GM23248 (cell line): Measurements from ENCODE around the gene GCC2. TPM values are rescaled to one million over a fixed set of nuclear protein-coding genes. Genes with fewer than 3 reads are reported as not detected.

Experiments used
- DNase-seq: peaks from one replicate; pipeline ENCODE4 v3.0.0-alpha.2; 2015
- H2AFZ ChIP-seq: fragments of 200-600 bp; sonication (generic); 2 replicates; pipeline ENCODE4 v1.6.1; 2016; ENCODE audit warnings: antibody characterized with exemption
- H3F3A ChIP-seq: fragments of 200-600 bp; sonication (generic); 2 replicates; pipeline ENCODE4 v1.6.1; 2016; ENCODE audit warnings: mild to moderate bottlenecking, antibody characterized with exemption, mixed run types; ENCODE audit not compliant: insufficient read depth
- H3K27ac ChIP-seq: fragments of 200-600 bp; sonication (generic); 2 replicates; pipeline ENCODE4 v1.5.1; 2016; ENCODE audit warnings: mild to moderate bottlenecking
- H3K27me3 ChIP-seq: fragments of 200-600 bp; sonication (generic); replicated peaks from 2 replicates; pipeline ENCODE4 v1.6.1; 2016; ENCODE audit warnings: mild to moderate bottlenecking; ENCODE audit not compliant: insufficient read depth
- H3K36me3 ChIP-seq: fragments of 200-600 bp; sonication (generic); 2 replicates; pipeline ENCODE4 v1.6.1; 2016; ENCODE audit warnings: low read depth, mild to moderate bottlenecking
- H3K4me1 ChIP-seq: fragments of 200-600 bp; sonication (generic); 2 replicates; pipeline ENCODE4 v1.6.1; 2016; ENCODE audit warnings: mild to moderate bottlenecking; ENCODE audit not compliant: insufficient read depth
- H3K4me2 ChIP-seq: fragments of 200-600 bp; sonication (generic); one replicate; pipeline ENCODE4 v1.6.1; 2016; ENCODE audit warnings: mild to moderate bottlenecking; ENCODE audit not compliant: unreplicated experiment
- H3K4me3 ChIP-seq: fragments of 200-600 bp; sonication (generic); 2 replicates; pipeline ENCODE4 v1.5.1; 2016; ENCODE audit warnings: mild to moderate bottlenecking
- H3K79me2 ChIP-seq: fragments of 200-600 bp; sonication (generic); 2 replicates; pipeline ENCODE4 v1.6.1; 2016; ENCODE audit warnings: mild to moderate bottlenecking; ENCODE audit not compliant: insufficient read depth
- H3K9ac ChIP-seq: fragments of 200-600 bp; sonication (generic); 2 replicates; pipeline ENCODE4 v1.6.1; 2016; ENCODE audit warnings: mild to moderate bottlenecking
- H3K9me2 ChIP-seq: fragments of 200-600 bp; sonication (generic); 2 replicates; pipeline ENCODE4 v1.6.1; 2016; ENCODE audit warnings: mixed run types, mild to moderate bottlenecking, moderate library complexity; ENCODE audit not compliant: insufficient read depth
- H3K9me3 ChIP-seq: fragments of 200-600 bp; sonication (generic); one replicate; pipeline ENCODE4 v1.6.1; 2017; ENCODE audit warnings: low read depth
- H4K20me1 ChIP-seq: fragments of 200-600 bp; sonication (generic); 2 replicates; pipeline ENCODE4 v1.6.0; 2016; ENCODE audit not compliant: insufficient read depth
- EZH2 ChIP-seq: fragments of 200-600 bp; sonication (generic); IDR thresholded peaks from 2 replicates; pipeline ENCODE4 v1.6.1; 2018; ENCODE audit warnings: antibody characterized with exemption, mild to moderate bottlenecking; ENCODE audit not compliant: insufficient read depth, poor library complexity, severe bottlenecking
- EZH2phosphoT487 ChIP-seq: fragments of 200-600 bp; sonication (generic); IDR thresholded peaks from 2 replicates; pipeline ENCODE4 v1.6.1; 2018; ENCODE audit warnings: antibody characterized with exemption, moderate library complexity, mild to moderate bottlenecking, low read depth; ENCODE audit not compliant: insufficient read depth
- WGBS, 2 experiments: methylation state at CpG; one replicate each; pipeline ENCODE4 v1.1.6; 2015 to 2017; ENCODE audit warnings: low lambda C conversion rate in 2 of 2, low coverage in 1 of 2; ENCODE audit errors: missing lambda C conversion rate in 2 of 2; 5-methylcytosine and 5-hydroxymethylcytosine counted together
- in situ Hi-C: fragments of 300-500 bp; cut with MboI; formaldehyde crosslinking; loops from 2 replicates; pipeline ENCODE4 v1.15.0; 2020
- polyA plus RNA-seq: library from polyadenylated mRNA; unstranded; fragments of >200 nt; fragmentation: Nextera tagmentation; extraction: Ambion mirVana; gene quantifications from 2 replicates; pipeline ENCODE4 v1.2.1, GENCODE V29; 2016
- total RNA-seq: library from RNA; depleted of rRNA; stranded (reverse); fragments of >200 nt; shearing (Covaris generic); gene quantifications from 2 replicates; pipeline ENCODE4 v1.2.3, GENCODE V29; 2014

Gene GCC2
- total and polyA plus RNA-seq, 2 experiments from 2014 or later, result 21.7 to 53.1 TPM

- no peak overlapping the region for H3K4me3 ChIP-seq
- no peaks in the 10 kb centered on the region for H3K9me3 ChIP-seq
- no peaks in the 10 kb centered on the region for H3K27me3 ChIP-seq
- H3K4me2 ChIP-seq, result no peak overlapping the region
- H3K9ac ChIP-seq, result no peak overlapping the region
- in situ Hi-C loops, result no loop called here
- no peaks in the 10 kb centered on the region for H3K9me2 ChIP-seq
- no peak overlapping the region for H2AFZ ChIP-seq
- H3K27ac ChIP-seq, result no peak overlapping the region
- no peaks in the 10 kb centered on the region for H3K36me3 ChIP-seq
- H3F3A ChIP-seq, result peaks cover 20% of the 10 kb centered on the region
- no peaks in the 10 kb centered on the region for H4K20me1 ChIP-seq
- 77 to 78% methylated on average over 2 of the region's 2 CpGs for WGBS, 2 experiments
- no peaks in the 10 kb centered on the region for H3K79me2 ChIP-seq
- no peak for DNase-seq
- TF ChIP-seq EZH2phosphoT487 (no peak), EZH2 (no peak)
- H3K4me1 ChIP-seq, result peaks cover 20% of the 10 kb centered on the region
Observed at GRCh38 chr2:108417254-108417653, 31.8 kb upstream of the GCC2 start.

GRCh38 chr2:108418416-108418815, 30.6 kb upstream of the GCC2 start:
- H3K36me3 ChIP-seq, result no peaks in the 10 kb centered on the region
- H3K9ac ChIP-seq, result no peak overlapping the region
- H3K27ac ChIP-seq, result no peak overlapping the region
- peaks cover 16% of the 10 kb centered on the region for H3F3A ChIP-seq
- in situ Hi-C loops, result no loop called here
- 54% methylated on average over 4 of the region's 4 CpGs for WGBS, 2 experiments
- peaks cover 16% of the 10 kb centered on the region for H3K4me1 ChIP-seq
- no peak overlapping the region for H2AFZ ChIP-seq
- no peak overlapping the region for H3K4me3 ChIP-seq
- no peaks in the 10 kb centered on the region for H3K9me2 ChIP-seq
- H3K4me2 ChIP-seq, result no peak overlapping the region
- H3K27me3 ChIP-seq, result no peaks in the 10 kb centered on the region
- no peak for TF ChIP-seq EZH2
- no peak for TF ChIP-seq EZH2phosphoT487
- no peak for DNase-seq
- H3K79me2 ChIP-seq, result no peaks in the 10 kb centered on the region
- H3K9me3 ChIP-seq, result no peaks in the 10 kb centered on the region
- H4K20me1 ChIP-seq, result no peaks in the 10 kb centered on the region

- Histone ChIP-seq H3K4me1 (no peaks in the 10 kb centered on the region), H3K27ac (no peak overlapping the region), H3K36me3 (no peaks in the 10 kb centered on the region), H3K9ac (no peak overlapping the region), H3K79me2 (no peaks in the 10 kb centered on the region), H4K20me1 (no peaks in the 10 kb centered on the region), H3F3A (no peaks in the 10 kb centered on the region), H3K4me2 (no peak overlapping the region), H3K4me3 (no peak overlapping the region), H2AFZ (no peak overlapping the region), H3K9me2 (no peaks in the 10 kb centered on the region), H3K9me3 (no peaks in the 10 kb centered on the region), H3K27me3 (no peaks in the 10 kb centered on the region; the same call in 1 of the 2 replicates)
- in situ Hi-C loops, result no loop called here
- WGBS, 2 experiments, result 48 to 52% methylated on average over 1 of the region's 1 CpG
- no peak for TF ChIP-seq EZH2
- no peak for TF ChIP-seq EZH2phosphoT487
- no peak for DNase-seq
Observed at GRCh38 chr2:108423067-108423466, 25.9 kb upstream of the GCC2 start.

- H3K27ac ChIP-seq, result no peak overlapping the region
- in situ Hi-C loops, result no loop called here
- H3K4me2 ChIP-seq, result no peak overlapping the region
- no peak for TF ChIP-seq EZH2phosphoT487
- TF ChIP-seq EZH2, result no peak
- no peaks in the 10 kb centered on the region for H4K20me1 ChIP-seq
- H3K4me1 ChIP-seq, result 0 out of 2 replicates have a peak, but pooled peaks cover 6% of the 10 kb centered on the region
- H3K79me2 ChIP-seq, result no peaks in the 10 kb centered on the region
- no peak overlapping the region for H3K9ac ChIP-seq
- H3K36me3 ChIP-seq, result no peaks in the 10 kb centered on the region
- WGBS, 2 experiments, result 66 to 69% methylated on average over 8 of the region's 8 CpGs
- no peaks in the 10 kb centered on the region for H3K9me3 ChIP-seq
- no peak for DNase-seq
- peaks cover 4% of the 10 kb centered on the region; the same call in 1 of the 2 replicates for H3F3A ChIP-seq
- H3K9me2 ChIP-seq, result no peaks in the 10 kb centered on the region
- H3K27me3 ChIP-seq, result no peaks in the 10 kb centered on the region; the same call in 1 of the 2 replicates
- no peak overlapping the region for H3K4me3 ChIP-seq
- H2AFZ ChIP-seq, result no peak overlapping the region
Observed at GRCh38 chr2:108423502-108424251, 25.3 kb upstream of the GCC2 start.
